Uterus (tissue), 2 donors: ENCODE data around the gene HAS3.

Source experiments
- CTCF ChIP-seq, 4 experiments: fragments of 200-600 bp in 2 of 4; fragments of 450-650 bp in 2 of 4; sonication (generic) in 2 of 4; IDR thresholded peaks; one replicate each; pipeline ENCODE4 v1.5.1; 2016 to 2019; ENCODE audit warnings: antibody characterized with exemption in 4 of 4, mild to moderate bottlenecking in 2 of 4, moderate library complexity in 1 of 4
- POLR2A ChIP-seq, 2 donors: fragments of 450-650 bp; IDR thresholded peaks; one replicate each; pipeline ENCODE4 v1.6.1; 2016; ENCODE audit warnings: antibody characterized with exemption in 2 of 2, mild to moderate bottlenecking in 1 of 2, moderate library complexity in 1 of 2

GRCh38 chr16:69141014-69141413 lies 35.6 kb downstream of the HAS3 start:
- TF ChIP-seq POLR2A (IDR thresholded peaks at IDR 0.05) (no peak), CTCF (IDR thresholded peaks at IDR 0.05) (no peak)
